Gastroesophageal sphincter (tissue), 3 donors: ENCODE results near the gene AMN1.

Experiments
- CTCF ChIP-seq, 4 experiments: fragments of 200-600 bp in 2 of 4; fragments of 450-650 bp in 2 of 4; sonication (generic) in 1 of 4; IDR thresholded peaks; one replicate each; pipeline ENCODE4 v1.5.1; 2017 to 2019; ENCODE audit warnings: antibody characterized with exemption in 4 of 4, mild to moderate bottlenecking in 2 of 4, moderate library complexity in 2 of 4
- POLR2AphosphoS5 ChIP-seq: sonication (generic); formaldehyde crosslinking; IDR thresholded peaks from one replicate; pipeline ENCODE4 v1.6.1; 2017; ENCODE audit warnings: antibody characterized with exemption

GRCh38 chr12:31751085-31751484 lies 22.3 kb upstream of the AMN1 start:
- TF ChIP-seq POLR2AphosphoS5 (no peak), CTCF (IDR thresholded peaks at IDR 0.05) (no peak)
